Thyroid gland (tissue), 4 donors: ENCODE results near the gene NSA2. TPM values are rescaled to one million over a fixed set of nuclear protein-coding genes. Genes with fewer than 3 reads are reported as not detected.
A peak's percentile ranks its signal among the peaks of the same experiment; 100 is the strongest.

Experiments used
- DNase-seq, 2 donors: peaks; one replicate each; pipeline ENCODE4 v3.0.0-alpha.2; 2019
- H3K27ac ChIP-seq, 3 donors: fragments of 200-600 bp; sonication (generic); 1 replicate in 2 of 3; 2 replicates in 1 of 3; pipeline ENCODE4 v1.5.1; 2016 to 2019; ENCODE audit warnings: mild to moderate bottlenecking in 1 of 3, moderate library complexity in 1 of 3
- H3K27me3 ChIP-seq: fragments of 200-600 bp; sonication (generic); one replicate; pipeline ENCODE4 v1.5.1; 2019
- H3K36me3 ChIP-seq, 2 donors: fragments of 200-600 bp; sonication (generic); one replicate each; pipeline ENCODE4 v1.5.1; 2016 to 2019
- H3K4me1 ChIP-seq, 2 donors: fragments of 200-600 bp; sonication (generic); one replicate each; pipeline ENCODE4 v1.5.1; 2017 to 2019
- H3K4me3 ChIP-seq, 3 donors: fragments of 200-600 bp; sonication (generic); replicated peaks in 1 of 3; 1 replicate in 2 of 3; 2 replicates in 1 of 3; pipeline ENCODE4 v1.5.1; 2016; ENCODE audit warnings: mild to moderate bottlenecking in 1 of 3
- H3K9me3 ChIP-seq: fragments of 200-600 bp; sonication (generic); one replicate; pipeline ENCODE4 v1.5.1; 2017
- POLR2A ChIP-seq, 2 donors: fragments of 450-650 bp; IDR thresholded peaks; one replicate each; pipeline ENCODE4 v1.6.1; 2017; ENCODE audit warnings: antibody characterized with exemption in 2 of 2, mild to moderate bottlenecking in 2 of 2, moderate library complexity in 1 of 2
- WGBS, 2 donors: methylation state at CpG; one replicate each; pipeline ENCODE4 v1.1.5; 2017; 5-methylcytosine and 5-hydroxymethylcytosine counted together
- intact Hi-C: fragments of 100-400 bp; cut with DNase I; formaldehyde crosslinking; loops from one replicate; pipeline ENCODE4 v1.15.1; 2023
- total RNA-seq, 4 donors: library from RNA; depleted of rRNA; stranded (reverse); fragments of >200 nt; gene quantifications; one replicate each; pipeline ENCODE4 v1.2.3, GENCODE V29; 2016
- TF ChIP-seq, protein P1 (sequence below), 6 experiments: fragments of 200-600 bp in 3 of 6; fragments of 450-650 bp in 3 of 6; sonication (generic) in 3 of 6; IDR thresholded peaks; one replicate each; pipeline ENCODE4 v1.5.1; 2016 to 2019; ENCODE audit warnings: antibody characterized with exemption in 6 of 6, mild to moderate bottlenecking in 2 of 6, inconsistent platforms in 1 of 6, moderate library complexity in 1 of 6

The NSA2 gene
- total RNA-seq, 4 donors from 2014 or later, result 75.3 to 228 (median 93.0) TPM

DNA sequence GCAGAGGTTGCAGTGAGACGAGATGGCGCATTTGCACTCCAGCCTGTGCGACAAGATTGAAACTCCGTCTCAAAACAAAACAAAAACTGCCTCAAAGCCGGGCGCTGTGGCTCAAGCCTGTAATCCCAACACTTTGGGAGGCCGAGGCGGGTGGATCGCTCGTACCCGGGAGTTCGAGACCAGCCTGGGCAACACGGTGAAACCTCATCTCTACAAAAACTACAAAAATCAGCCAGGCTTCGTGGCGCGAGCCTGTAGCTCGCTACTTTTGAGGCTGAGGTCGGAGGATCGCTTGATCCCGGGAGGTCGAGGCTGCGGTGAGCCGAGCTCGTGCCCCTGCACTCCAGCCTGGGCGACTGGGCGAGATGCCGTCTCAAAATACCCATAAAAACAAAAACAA lies 1.1 kb upstream of the NSA2 start:
- no peak overlapping the region for H3K27ac ChIP-seq
- intact Hi-C loops, result loop anchor here (5.0 kb wide), 1 partner anchor 151 kb away; no protein-coding TSS in a partner anchor

DNA sequence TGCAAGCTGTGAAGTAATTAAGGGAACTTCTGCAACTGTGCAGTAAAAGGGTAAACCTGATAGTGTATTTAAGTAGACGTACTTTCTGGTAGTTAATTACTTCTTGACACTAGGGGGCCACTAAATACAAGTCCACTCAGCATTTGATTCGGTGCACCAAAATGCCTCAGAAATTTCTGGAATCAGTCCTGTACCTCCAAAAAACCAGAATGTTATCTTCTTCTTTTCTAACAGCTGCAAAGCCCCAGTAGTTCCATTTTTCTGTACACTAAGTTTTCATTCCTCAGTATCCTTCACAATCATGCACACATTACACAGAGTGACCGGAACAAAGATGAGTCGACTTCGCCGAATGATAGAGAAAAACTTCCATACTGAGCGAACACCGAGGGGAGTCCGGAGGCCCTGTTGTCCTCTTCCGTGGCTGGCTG lies 616 bp upstream of the NSA2 start:
- peaks cover 19 to 25% of the 10 kb centered on the region in 2 donors for H3K36me3 ChIP-seq
- no peaks in the 10 kb centered on the region for H3K9me3 ChIP-seq
- intact Hi-C loops, result loop anchor here (5.0 kb wide), 1 partner anchor 151 kb away; no protein-coding TSS in a partner anchor
- WGBS, 2 donors, result 0 to 1% methylated on average over 10 of the region's 10 CpGs
- no peak for DNase-seq
- peak overlapping the region; percentile 73 to 90 (median 87) for H3K4me3 ChIP-seq
- H3K27ac ChIP-seq, result peak overlapping the region in 2 of 3 donors; percentile 76 to 79
- TF ChIP-seq, protein P1, sequence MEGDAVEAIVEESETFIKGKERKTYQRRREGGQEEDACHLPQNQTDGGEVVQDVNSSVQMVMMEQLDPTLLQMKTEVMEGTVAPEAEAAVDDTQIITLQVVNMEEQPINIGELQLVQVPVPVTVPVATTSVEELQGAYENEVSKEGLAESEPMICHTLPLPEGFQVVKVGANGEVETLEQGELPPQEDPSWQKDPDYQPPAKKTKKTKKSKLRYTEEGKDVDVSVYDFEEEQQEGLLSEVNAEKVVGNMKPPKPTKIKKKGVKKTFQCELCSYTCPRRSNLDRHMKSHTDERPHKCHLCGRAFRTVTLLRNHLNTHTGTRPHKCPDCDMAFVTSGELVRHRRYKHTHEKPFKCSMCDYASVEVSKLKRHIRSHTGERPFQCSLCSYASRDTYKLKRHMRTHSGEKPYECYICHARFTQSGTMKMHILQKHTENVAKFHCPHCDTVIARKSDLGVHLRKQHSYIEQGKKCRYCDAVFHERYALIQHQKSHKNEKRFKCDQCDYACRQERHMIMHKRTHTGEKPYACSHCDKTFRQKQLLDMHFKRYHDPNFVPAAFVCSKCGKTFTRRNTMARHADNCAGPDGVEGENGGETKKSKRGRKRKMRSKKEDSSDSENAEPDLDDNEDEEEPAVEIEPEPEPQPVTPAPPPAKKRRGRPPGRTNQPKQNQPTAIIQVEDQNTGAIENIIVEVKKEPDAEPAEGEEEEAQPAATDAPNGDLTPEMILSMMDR (IDR thresholded peaks at IDR 0.05), result peak; percentile 35 to 57 (median 45)
- TF ChIP-seq POLR2A (IDR thresholded peaks at IDR 0.05), result no peak
- no peaks in the 10 kb centered on the region for H3K27me3 ChIP-seq
- H3K4me1 ChIP-seq, result peaks cover 19 to 25% of the 10 kb centered on the region in 2 donors

More for the DNA sequence above, 1.1 kb upstream of the NSA2 start:
- no peak for DNase-seq
- Histone ChIP-seq H3K4me1 (peaks cover 19 to 25% of the 10 kb centered on the region in 2 donors), H3K4me3 (peak overlapping the region in 2 of 3 donors; percentile 73 to 87), H3K9me3 (no peaks in the 10 kb centered on the region), H3K27me3 (no peaks in the 10 kb centered on the region), H3K36me3 (peaks cover 19 to 20% of the 10 kb centered on the region in 2 donors)
- 67 to 72% methylated on average over 23 to 27 of the region's 27 CpGs for WGBS, 2 donors
- TF ChIP-seq, protein P1 (IDR thresholded peaks at IDR 0.05), result no peak
- no peak for TF ChIP-seq POLR2A (IDR thresholded peaks at IDR 0.05)

DNA sequence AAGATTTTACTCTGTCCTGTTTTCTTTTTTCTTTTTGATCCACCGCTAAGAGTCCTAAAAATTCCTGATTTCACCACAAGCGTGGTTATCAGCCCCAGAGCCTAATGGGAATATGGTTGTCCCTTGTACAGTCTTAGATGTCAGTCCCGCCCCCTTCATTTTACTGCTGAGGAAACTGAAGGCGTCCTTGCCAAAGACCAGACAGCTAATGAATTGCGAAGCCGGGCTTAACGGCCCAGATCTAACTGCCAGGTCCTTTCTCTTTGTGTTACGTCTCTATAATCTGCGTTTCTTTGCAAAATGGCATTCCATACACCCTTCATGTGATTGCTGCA lies 497 bp downstream of the NSA2 start:
- Histone ChIP-seq H3K36me3 (peaks cover 19 to 34% of the 10 kb centered on the region in 2 donors), H3K4me3 (peak overlapping the region; percentile 73 to 90 (median 87)), H3K27me3 (no peaks in the 10 kb centered on the region), H3K4me1 (peaks cover 19 to 25% of the 10 kb centered on the region in 2 donors), H3K9me3 (no peaks in the 10 kb centered on the region), H3K27ac (peak overlapping the region in 2 of 3 donors; percentile 76 to 79)
- DNase-seq, result no peak
- 0 to 1% methylated on average over 9 of the region's 9 CpGs for WGBS, 2 donors
- no peak for TF ChIP-seq POLR2A (IDR thresholded peaks at IDR 0.05)
- TF ChIP-seq, protein P1 (IDR thresholded peaks at IDR 0.05), result no peak
- intact Hi-C loops, result loop anchor here (5.0 kb wide), 1 partner anchor 150 kb away; no protein-coding TSS in a partner anchor

DNA sequence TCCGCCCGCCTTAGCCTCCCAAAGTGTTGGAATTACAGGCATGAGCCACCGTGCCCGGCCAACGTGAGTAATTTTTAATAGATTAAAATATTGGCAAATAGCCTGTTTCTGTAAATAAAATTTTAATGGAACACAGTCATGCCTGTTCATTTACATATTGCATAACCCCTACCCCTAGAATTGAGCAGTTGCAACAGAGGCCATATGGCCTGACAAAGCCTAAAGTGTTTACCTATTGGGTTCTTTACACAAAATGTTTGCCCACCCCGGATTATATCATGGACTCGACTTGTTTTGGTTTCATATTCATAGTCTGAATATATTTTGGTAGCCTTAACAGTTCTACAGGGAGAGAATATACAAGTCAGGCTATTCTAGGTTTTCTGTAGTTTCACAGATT lies 5.3 kb downstream of the NSA2 start:
- Histone ChIP-seq H3K4me1 (peaks cover 8% of the 10 kb centered on the region in 2 donors), H3K27me3 (no peaks in the 10 kb centered on the region), H3K4me3 (no peak overlapping the region), H3K36me3 (peaks cover 40 to 57% of the 10 kb centered on the region in 2 donors), H3K9me3 (no peaks in the 10 kb centered on the region), H3K27ac (no peak overlapping the region)
- WGBS, 2 donors, result 90 to 93% methylated on average over 7 of the region's 7 CpGs
- DNase-seq, result no peak
- no peak for TF ChIP-seq POLR2A (IDR thresholded peaks at IDR 0.05)
- TF ChIP-seq, protein P1 (IDR thresholded peaks at IDR 0.05), result no peak
- intact Hi-C loops, result no loop called here

DNA sequence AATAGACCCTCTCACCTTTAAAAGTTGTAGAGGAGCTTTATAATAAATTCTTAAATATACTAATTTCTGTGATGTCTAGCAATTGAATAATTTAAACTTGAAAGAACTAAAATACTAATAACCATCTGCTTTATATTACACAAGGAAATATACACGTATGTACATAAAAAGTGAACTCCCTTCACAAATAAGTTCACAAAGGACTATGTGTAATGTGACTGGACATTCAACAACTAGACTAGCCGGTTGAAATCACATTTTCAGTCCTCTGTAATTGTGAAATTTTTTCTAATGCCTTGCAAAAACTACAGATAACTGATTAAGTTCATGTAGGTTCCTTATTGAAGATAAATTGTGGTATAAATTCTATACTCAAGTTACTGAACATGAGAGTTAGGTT lies 11.6 kb downstream of the NSA2 start:
- H3K36me3 ChIP-seq, result peaks cover 20 to 25% of the 10 kb centered on the region in 2 donors
- no peaks in the 10 kb centered on the region for H3K27me3 ChIP-seq
- H3K4me1 ChIP-seq, result no peaks in the 10 kb centered on the region
- H3K9me3 ChIP-seq, result no peaks in the 10 kb centered on the region
- H3K27ac ChIP-seq, result no peak overlapping the region
- WGBS, 2 donors, result 90 to 91% methylated on average over 2 of the region's 2 CpGs
- no peak overlapping the region for H3K4me3 ChIP-seq
- intact Hi-C loops, result no loop called here
- no peak for DNase-seq
- no peak for TF ChIP-seq POLR2A (IDR thresholded peaks at IDR 0.05)
- TF ChIP-seq, protein P1 (IDR thresholded peaks at IDR 0.05), result no peak
